ENCODE data around the gene GPR37L1. TPM values are rescaled to one million over a fixed set of nuclear protein-coding genes. Genes with fewer than 3 reads are reported as not detected.
A peak's percentile ranks its signal among the peaks of the same experiment; 100 is the strongest.

The GPR37L1 gene
- total RNA-seq, 1 donor from 2014 or later = 0.06 TPM

DNA sequence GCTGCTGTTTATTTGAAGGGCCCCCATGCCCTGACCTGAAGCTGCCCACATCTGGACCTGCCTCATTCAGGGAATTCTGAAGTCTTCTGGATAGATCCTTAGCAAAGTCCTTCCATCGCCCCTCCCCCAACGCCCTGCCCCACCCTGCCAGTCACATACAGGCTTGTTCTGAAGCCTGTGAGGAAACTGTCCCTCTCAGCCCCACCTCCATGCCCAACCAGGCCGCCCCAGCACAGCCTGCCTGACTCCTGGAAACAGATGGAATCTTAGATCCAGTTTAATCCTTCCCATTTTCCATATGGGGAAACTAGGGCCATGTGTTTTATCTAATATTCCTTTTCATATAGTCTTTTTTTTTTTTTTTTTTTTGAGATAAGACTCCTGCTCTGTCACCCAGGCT, 44.5 kb upstream of the GPR37L1 start:
- Histone ChIP-seq H3K4me3 (no peak overlapping the region), H3K36me3 (no peaks in the 10 kb centered on the region), H3K9me3 (no peaks in the 10 kb centered on the region), H3K27ac (no peak overlapping the region), H3K4me1 (no peaks in the 10 kb centered on the region), H3K27me3 (no peaks in the 10 kb centered on the region)
- no peak for TF ChIP-seq CTCF (IDR thresholded peaks at IDR 0.05)
- ATAC-seq = no peak
- no peak for DNase-seq
- intact Hi-C loops (cut with DNase I) = no loop called here

DNA sequence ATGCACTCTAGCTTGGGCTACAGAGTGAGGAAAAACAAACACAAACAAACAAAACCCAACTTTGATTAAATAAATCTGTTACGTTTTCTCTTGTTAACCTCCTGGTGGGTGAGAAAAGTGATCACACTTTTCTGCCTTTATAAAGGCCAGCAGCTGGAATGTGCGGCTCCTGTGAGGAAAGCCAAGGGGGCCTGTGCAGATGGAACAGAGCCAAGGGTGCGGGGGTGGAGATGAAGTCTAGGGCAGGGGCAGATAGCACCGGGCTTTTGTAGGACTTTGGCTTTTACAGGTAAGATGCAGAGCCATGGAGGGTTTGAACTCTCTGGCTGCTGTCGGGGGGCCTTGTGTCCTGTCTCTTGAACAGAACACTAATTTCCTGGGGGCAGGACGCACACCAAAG, 40.7 kb upstream of the GPR37L1 start:
- Histone ChIP-seq H3K27ac (no peak overlapping the region), H3K36me3 (no peaks in the 10 kb centered on the region), H3K4me1 (no peaks in the 10 kb centered on the region), H3K27me3 (no peaks in the 10 kb centered on the region), H3K4me3 (no peak overlapping the region), H3K9me3 (no peaks in the 10 kb centered on the region)
- TF ChIP-seq CTCF (IDR thresholded peaks at IDR 0.05) = no peak
- ATAC-seq (no peak), DNase-seq (no peak)
- intact Hi-C loops (cut with DNase I) = no loop called here

DNA sequence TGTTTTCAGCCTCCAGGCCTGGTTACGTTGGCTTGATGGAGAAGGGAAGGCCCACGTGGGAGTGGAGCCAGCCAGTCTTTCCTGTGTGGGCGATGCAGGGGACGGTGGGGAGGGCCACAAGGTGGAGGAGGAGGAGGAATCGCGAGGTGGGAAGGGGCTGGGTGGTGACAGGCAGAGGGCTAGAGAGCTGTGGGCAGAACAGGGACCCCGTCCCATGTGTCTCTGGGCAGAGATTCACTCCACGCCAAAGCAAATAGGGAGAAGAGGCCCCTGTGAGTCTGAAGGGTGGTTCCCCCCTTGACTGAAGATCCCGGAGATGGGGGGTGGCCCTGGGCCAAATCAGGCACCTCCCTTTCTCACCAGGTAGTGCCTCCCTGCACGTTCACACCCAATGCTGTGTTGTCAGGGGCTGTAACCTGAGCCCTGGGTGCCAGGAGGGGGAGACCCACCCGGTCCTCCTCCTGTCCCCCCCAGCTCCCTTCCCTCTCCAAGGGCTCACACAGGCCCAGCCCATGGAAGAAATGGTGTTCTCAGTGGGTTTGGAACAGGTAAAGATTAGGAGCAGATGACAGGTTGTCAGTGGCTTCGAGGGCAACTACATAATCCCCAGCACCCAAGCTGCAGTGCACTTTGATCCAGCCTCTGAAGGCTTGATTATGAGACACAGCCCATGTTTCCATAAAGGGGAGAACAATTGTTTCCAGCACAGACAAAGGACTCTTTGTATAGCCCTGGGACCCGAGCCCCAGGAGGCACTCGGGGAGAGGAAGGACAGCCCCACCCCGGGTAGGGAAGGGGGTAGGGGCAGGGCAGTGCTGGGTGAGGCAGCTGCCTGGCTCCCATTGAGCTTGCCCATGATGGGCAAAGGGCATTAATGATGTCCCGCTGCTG, 37.7 kb upstream of the GPR37L1 start:
- ATAC-seq (peak; percentile 35), DNase-seq (no peak)
- Histone ChIP-seq H3K4me3 (no peak overlapping the region), H3K36me3 (no peaks in the 10 kb centered on the region), H3K27me3 (no peaks in the 10 kb centered on the region), H3K4me1 (no peaks in the 10 kb centered on the region), H3K9me3 (no peaks in the 10 kb centered on the region), H3K27ac (no peak overlapping the region)
- intact Hi-C loops (cut with DNase I) = no loop called here
- no peak for TF ChIP-seq CTCF (IDR thresholded peaks at IDR 0.05)

- H3K4me1 ChIP-seq = no peaks in the 10 kb centered on the region
- no peaks in the 10 kb centered on the region for H3K9me3 ChIP-seq
- DNase-seq (no peak), ATAC-seq (peak; percentile 14)
- intact Hi-C loops (cut with DNase I) = no loop called here
- H3K27ac ChIP-seq = no peak overlapping the region
- H3K36me3 ChIP-seq = no peaks in the 10 kb centered on the region
- H3K27me3 ChIP-seq = no peaks in the 10 kb centered on the region
- H3K4me3 ChIP-seq = no peak overlapping the region
- no peak for TF ChIP-seq CTCF (IDR thresholded peaks at IDR 0.05)
Measured at GRCh38 chr1:202085682-202086373, 36.9 kb upstream of the GPR37L1 start.

DNA sequence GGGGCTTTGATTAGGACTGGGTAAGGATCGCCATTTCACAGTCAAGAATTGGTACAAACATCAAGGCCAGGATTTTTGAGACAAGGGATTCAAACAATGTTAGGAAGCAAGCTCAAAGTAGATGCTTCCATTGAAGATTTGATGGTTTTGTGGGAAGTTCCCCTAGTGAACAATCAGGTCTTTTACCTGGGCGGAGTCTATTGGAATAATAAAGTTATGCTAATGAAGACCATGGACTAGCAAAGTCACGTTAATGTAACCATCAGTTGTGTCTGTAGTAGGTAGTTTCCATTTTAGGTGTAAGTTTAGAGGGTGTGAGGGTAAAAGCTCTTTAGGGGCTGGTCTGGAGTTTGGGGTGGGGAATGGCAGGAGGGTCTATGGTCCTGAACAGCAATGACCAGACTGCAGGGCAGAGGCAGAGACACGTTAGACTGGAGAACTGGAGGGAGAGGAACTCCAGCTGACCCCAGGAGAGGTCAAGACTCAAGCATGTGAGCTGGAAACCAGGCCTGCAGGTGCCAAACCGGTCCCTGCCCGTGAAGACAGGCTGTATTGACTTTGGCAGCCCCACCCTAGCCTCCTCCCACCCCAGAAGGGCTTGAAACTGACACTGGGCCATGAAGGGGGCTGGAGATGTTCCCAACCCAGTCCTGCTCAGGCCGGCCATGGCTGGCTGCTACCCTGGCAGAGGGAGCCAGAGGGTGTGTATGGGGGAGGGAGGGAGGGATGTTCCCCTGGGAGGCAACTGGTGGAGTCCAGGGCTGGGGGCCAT, 36.0 kb upstream of the GPR37L1 start:
- no peaks in the 10 kb centered on the region for H3K27me3 ChIP-seq
- H3K9me3 ChIP-seq = no peaks in the 10 kb centered on the region
- intact Hi-C loops (cut with DNase I) = no loop called here
- DNase-seq = no peak
- H3K27ac ChIP-seq = no peak overlapping the region
- H3K36me3 ChIP-seq = no peaks in the 10 kb centered on the region
- H3K4me3 ChIP-seq = no peak overlapping the region
- no peak for TF ChIP-seq CTCF (IDR thresholded peaks at IDR 0.05)
- H3K4me1 ChIP-seq = no peaks in the 10 kb centered on the region
- ATAC-seq = peak; percentile 46
